Measurements from ENCODE around the gene FBXO15.
A peak's percentile ranks its signal among the peaks of the same experiment; 100 is the strongest.

FBXO15 gene

DNA sequence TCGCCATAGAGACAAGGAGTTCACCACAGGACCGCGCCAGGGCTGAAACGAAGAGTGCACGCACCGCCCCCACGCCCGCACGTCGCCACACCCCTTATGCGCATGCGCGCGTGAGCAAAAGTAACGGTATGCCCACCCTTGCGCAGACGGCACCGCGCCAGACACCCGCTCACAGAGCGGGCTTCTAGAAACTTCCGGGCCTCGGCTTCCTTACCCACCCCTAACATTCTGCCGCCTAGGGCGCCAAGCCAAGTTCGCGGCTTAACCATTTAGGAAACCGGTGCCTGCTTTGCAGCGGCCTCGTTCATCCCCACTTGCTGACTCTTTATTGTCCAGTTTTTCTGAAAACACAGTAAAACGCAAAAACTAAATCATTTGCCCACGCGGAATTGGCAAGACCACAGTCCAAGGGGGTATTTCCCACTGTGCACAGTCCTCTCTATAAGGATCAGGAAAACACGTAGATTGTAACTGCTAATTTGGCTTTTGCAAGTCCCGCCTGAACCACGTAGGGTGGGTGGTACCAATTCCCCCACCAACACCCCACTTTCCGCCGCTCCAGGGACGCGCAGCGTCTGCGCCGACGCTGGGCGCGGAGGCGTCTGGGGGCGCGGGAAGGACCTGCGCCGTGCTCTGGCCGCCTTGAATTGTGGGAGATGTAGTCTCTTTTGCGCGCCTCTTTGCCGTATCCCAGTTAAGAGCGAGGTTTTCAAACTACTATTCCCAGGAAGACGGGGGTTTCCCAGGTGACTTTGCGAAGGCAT, at the start of gene FBXO15, which contains the start of gene TIMM21:
TSS of gene FBXO15 (minus strand) at position 56 of the 764 bp plus-strand sequence. CDS start at position 7, 49 bp downstream.
TSS of gene TIMM21 (plus strand) at position 745 of the 764 bp plus-strand sequence. CDS start 286 bp downstream, outside the sequence.
- DNase-seq, result peak; percentile 97

DNA sequence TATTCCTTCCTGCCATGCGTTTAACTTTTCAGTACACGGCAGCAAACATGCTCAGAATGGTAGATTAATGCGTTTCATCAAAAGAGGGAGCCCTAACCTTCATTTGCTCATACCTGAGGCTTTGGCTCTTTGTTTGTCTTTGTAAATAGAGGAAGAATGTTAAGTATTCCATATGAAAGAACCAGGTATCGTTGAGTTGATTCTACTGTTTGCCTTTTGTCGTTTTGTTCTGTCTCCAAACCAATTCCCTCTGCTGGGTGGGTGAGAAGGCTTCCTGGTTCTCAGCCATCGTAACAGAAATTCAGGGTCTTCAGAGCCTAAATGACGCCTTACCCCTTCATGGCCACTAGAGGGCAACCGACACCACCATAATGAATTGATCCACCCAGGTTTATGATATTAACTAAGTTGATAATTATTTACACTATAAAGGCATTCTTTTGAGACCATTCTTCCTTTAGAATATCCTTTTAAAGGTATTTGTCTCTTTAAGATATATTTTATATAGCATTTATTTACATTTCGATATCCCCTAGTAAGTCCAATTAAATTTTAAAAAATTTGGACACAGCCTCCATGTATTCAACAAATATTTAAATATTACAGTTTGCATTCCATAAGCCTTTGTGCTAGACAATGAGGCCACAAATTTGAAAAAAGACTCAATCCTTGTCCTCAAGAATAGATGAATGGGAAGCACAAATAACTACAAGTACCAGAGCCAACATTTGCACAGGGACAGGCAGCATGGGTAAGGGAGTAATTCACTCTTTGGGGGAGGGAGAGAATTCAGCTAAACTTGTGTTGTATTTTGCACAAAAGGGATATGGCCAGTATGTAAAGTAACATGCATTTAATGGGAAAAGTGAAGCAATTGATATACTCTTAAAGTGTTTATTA, 48.8 kb upstream of the FBXO15 start:
- peak; percentile 17 for DNase-seq

- no peak for DNase-seq
Observed at GRCh38 chr18:74194691-74195090, 47.1 kb upstream of the FBXO15 start.

DNA sequence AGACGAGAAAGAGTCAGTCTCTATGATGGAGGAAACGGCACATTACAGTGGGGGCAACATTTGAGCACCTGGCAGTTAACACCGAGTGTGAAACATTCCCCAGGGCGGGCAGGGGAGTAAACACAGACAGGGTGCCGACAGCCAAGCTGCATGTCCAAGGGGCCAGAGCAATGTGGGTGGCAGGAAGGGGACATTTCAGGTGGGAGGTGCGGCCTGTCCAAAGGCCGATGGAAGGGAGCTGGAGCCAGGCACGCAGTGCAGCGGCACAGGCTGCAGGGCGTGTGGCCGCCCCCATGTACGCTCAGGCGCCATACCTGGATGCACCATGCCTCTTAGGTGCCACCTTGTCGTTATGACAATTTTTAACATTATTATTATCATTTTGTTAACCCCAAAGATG, 43.9 kb upstream of the FBXO15 start:
- DNase-seq, result no peak

GRCh38 chr18:74190086-74190485, 42.5 kb upstream of the FBXO15 start:
- DNase-seq, result no peak

DNA sequence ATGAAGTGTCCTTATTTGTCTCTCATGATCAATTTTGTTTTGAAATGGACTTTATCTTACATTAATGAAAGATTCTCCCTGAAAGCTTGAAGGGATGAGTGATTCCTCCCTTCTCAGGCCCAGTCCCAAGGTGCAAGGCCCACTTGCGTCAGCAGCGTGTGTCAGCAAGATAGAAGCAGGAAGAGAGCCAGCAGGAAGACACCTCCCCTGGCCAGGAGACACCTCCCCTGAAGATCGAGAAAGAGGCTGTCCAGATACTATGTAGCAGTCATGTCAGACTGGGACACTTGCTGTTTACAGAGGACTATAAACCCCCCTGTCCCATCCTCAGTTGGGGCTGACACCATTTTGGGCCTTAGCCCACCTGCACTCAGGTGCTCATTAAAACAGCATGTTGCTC, 39.0 kb upstream of the FBXO15 start:
- DNase-seq, result no peak

GRCh38 chr18:74185860-74186259, 38.2 kb upstream of the FBXO15 start:
- DNase-seq, result no peak

DNA sequence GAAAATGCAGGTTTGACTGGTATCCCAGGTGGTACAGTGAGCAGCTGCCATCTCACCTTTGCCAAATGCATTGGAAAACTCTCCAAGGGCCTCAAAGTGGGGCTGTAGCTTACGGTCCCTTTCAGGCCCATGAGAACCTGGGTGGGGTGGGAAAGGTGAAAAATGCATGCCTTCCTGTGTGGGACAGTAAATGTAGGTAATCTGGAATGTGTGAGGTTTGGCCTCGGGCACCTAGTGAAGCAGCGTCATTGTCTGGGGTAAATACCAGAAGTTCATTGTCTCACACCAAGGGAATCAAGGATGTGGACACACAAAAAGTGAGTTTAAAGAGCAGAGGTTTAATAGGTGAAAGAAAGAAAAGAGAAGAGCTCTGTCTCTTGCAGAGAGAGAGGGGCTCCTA, 37.2 kb upstream of the FBXO15 start:
- DNase-seq, result no peak

DNA sequence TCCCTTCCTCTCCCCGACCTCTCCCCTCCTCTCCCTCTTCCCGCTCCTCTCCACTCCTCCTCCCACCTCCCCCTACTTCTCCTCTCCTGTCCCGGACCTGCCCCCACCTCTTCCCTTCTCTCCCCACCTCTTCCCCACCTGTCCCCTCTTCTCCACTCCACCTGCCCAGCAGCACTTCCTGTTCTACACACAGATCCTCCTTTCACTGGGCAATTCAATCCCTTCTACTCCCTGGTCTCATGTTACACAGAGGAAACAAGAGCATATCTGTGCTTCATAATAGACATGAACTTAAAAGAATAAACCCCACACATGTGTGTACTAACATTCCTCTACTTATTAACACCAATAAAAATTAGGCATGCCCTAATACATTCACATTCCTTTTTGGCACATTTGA, 35.5 kb upstream of the FBXO15 start:
- peak; percentile 96 for DNase-seq

DNA sequence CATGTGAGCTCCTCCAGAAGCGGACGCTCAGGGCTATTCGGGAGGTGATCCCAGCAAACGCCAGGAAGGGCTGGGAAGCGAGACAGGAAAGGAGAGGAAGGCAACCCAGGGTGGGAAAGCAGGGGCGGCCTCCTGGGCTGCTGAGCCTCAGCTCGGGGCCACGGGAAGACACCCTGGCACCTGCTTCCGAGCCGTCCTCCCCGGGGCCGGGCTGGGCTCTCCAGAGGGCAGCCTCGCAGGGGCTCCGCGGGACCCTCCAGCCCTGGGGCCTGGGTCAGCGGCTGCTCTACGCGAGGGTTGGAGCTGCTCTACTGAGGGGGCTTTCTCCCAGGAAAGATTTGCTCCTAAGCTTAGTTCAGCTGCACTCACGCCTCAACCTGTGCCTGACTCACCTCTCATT, 34.7 kb upstream of the FBXO15 start:
- no peak for DNase-seq

DNA sequence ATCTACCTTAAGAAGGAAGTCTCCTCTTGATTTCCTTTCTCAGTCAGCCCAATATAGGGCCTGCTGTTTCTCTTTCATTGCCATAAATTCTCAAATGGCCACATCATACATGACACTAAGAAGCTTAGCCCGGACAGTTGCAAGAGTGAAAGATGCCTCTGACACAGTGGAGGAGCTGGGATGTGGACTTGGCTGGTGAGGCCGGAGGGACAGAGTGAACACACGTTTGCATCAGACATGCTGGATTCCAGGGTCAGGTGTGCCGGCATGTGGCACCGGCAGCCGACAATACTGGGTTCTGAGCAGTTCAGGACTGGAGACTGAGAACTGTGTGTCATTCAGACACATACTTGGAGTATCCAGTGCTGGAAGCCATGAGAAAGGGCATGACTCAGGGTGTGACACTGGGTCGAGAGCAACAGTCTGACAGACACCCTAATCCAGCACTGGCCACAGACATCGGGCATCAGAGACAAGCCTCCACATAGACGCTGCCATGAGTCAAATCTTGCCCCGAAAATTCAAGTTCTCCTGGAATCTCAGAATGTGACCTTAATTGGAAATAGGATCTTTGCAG, 32.1 kb upstream of the FBXO15 start:
- no peak for DNase-seq

- no peak for DNase-seq
Observed at GRCh38 chr18:74178884-74179283, 31.2 kb upstream of the FBXO15 start.

DNA sequence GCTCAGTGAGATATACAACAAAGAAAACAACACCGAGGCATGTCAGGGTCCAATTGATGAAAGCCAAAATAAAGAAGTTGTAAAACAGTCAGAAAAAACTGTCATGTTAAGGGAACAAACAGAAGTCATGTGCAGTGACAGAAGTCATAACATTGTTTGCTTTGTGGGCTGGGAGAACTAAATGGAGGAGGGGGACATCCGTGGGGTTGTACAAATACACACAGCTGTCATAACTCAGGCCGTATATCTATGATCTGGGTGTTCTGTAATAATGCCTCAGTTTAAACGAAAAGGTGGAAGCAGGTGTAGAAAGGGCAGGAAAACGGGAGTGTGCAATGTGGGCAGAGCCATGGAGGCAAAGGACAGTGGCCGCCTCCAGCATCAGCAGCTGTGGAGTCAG, 28.0 kb upstream of the FBXO15 start:
- DNase-seq, result no peak

DNA sequence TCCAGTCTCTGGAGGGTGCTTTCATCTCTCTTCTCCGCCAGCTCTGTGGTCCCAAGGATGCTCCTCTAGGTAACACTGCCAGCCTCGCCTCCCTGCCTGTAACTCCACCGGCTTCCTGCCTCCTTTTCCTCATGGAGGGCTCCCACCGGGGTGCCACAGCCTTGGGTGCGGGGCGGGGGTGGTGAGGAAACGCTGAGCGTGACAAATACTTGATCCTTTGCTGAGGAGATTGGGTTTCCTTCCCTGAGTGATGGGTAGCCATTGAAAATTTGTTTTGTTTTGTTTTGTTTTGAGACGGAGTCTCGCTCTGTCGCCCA, 25.8 kb upstream of the FBXO15 start:
- no peak for DNase-seq

DNA sequence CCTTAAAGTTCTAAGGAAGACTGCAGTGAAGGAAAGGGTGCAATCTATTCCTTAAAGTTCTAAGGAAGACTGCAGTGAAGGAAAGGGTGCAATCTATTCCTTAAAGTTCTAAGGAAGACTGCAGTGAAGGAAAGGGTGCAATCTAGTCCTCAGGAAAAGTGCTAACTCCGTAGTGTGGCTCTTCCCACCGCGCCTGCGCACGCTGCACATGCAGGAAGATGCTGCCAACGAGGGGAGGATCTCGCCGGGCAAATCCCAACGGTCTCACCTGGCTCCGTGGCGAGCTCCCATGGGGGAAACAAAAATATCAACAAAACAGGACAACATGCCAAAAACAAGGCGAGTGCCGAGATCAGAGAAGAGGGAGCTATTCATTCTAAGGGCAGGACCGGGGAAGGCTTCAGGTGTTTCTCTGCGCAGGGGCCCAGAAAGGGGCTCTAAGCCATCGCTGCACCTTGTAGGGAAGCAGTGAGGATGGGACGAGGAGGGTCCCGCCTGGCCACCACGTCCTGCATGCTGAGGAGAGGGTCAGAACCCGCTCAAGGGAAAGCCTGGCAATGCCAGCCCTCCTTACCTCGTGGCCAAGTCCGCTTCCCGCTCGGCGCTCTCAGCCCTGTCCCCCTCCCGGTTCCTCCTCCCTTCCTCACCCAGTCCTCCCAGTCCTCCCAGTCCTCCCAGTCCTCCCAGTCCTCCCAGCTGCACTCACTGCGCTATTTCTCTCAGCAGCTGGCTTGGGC, 25.2 kb upstream of the FBXO15 start:
- DNase-seq, result no peak

- DNase-seq, result no peak
Observed at GRCh38 chr18:74171910-74172606, 24.4 kb upstream of the FBXO15 start.

DNA sequence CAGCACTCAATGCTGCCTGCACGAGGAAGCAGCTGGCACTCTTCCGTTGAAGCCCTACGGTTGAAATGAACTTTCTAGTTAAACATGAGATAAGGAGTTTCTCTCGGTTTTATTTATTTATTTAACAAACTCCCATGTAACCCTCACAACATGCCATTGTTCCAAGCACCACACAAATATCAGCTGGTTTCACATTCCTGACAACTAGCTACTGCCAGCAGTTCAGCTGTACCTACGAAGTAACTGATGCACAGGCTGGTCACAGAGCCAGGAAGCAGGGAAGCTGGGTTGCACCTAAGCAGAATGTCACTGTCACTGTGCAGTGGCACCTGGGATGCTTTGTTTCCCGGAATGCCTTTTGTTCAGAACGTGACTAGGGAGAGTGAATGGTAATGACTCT, 18.8 kb upstream of the FBXO15 start:
- DNase-seq, result no peak

DNA sequence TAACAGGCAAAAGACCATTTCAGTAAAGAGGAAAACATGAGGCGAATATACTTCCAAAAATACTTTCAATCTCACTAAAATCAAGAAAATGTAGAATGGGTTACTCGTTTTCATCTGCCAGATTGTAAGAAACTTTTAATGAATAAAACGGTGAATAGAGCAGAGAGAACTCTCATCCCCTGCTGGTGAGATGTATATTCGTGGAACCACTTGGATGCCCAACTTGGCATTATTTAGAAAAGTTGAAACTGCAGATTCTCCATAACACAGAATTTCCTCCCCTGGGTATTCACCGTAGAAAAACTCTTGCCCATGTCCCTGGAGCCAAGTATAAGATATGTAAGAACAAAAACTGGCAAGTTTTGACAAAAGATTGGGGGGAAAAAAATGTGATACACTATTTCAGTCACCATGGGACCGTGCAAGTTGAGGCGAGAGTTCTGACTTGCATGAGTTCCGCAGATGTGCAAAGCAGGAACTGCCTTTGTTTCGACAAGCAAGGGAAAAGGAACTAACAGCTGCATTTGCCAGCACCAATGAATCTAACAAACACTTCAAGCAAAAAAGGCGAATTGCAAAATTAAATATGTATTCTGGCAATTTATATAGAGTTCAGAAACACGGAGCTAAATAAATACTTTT, 15.5 kb upstream of the FBXO15 start:
- no peak for DNase-seq

GRCh38 chr18:74155276-74155675, 7.6 kb upstream of the FBXO15 start:
- DNase-seq, result no peak

DNA sequence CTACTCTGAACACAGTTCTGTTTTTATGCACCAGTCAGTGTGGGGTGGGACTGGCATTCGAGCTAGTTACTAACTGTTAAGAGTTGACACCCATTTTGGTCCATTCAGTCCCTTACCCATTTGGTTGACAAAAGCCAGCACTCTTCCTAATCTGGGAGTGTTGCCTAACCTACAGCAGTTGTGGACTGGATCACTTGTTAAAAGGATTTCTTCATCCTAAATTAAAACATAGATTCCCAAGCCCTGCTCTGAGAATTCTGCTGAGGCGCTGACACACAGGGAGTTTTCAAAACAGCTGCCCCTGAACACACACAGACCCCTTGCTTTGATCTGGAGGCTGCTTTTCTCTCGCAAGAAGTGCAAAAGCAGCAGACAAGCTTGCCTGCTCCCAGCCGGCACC, 7.1 kb upstream of the FBXO15 start:
- no peak for DNase-seq

DNA sequence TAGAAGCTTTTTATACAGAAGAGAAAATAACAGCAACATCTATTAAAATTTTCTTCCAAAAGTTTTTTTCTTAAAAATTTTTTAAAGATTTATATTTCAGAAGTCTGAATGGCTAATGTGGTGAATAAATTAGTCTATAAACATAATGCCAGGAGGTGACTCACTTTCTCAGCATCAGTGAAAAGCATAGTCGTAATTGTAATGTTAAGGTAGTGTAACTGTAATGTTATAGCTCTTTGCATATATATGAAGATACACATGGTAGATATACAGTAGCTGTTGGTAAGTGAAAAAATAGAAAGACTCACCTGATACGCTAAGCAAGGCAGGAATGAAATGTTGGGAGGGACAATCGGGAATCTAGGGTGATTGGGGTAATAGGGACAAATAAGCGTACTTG, 6.2 kb upstream of the FBXO15 start:
- DNase-seq, result no peak

- no peak for DNase-seq
Observed at GRCh38 chr18:74153377-74153776, 5.7 kb upstream of the FBXO15 start.
